Uterus (tissue), 4 donors: Measurements from ENCODE around the gene BRF1. TPM values are rescaled to one million over a fixed set of nuclear protein-coding genes. Genes with fewer than 3 reads are reported as not detected.

Source experiments
- DNase-seq, 2 donors: peaks; one replicate each; pipeline ENCODE4 v3.0.0-alpha.2; 2019 to 2020
- H3K27ac ChIP-seq, 2 donors: fragments of 200-600 bp; sonication (generic); 1 replicate in 1 of 2; 2 replicates in 1 of 2; pipeline ENCODE4 v1.5.1; 2016 to 2018
- H3K27me3 ChIP-seq, 2 donors: fragments of 200-600 bp; sonication (generic); one replicate each; pipeline ENCODE4 v1.5.1; 2018 to 2019; ENCODE audit warnings: control low read depth in 1 of 2
- H3K36me3 ChIP-seq, 2 donors: fragments of 200-600 bp; sonication (generic); one replicate each; pipeline ENCODE4 v1.5.1; 2019; ENCODE audit warnings: control low read depth in 1 of 2
- H3K4me1 ChIP-seq, 2 donors: fragments of 200-600 bp; sonication (generic); one replicate each; pipeline ENCODE4 v1.5.1; 2018 to 2019; ENCODE audit warnings: control low read depth in 1 of 2
- H3K4me3 ChIP-seq, 2 donors: fragments of 200-600 bp; sonication (generic); 1 replicate in 1 of 2; 2 replicates in 1 of 2; pipeline ENCODE4 v1.5.1; 2018 to 2019; ENCODE audit warnings: mild to moderate bottlenecking in 1 of 2
- H3K9me3 ChIP-seq, 2 donors: fragments of 200-600 bp; sonication (generic); one replicate each; pipeline ENCODE4 v1.5.1; 2019; ENCODE audit warnings: control low read depth in 1 of 2
- POLR2A ChIP-seq, 2 donors: fragments of 450-650 bp; IDR thresholded peaks; one replicate each; pipeline ENCODE4 v1.6.1; 2016; ENCODE audit warnings: antibody characterized with exemption in 2 of 2, mild to moderate bottlenecking in 1 of 2, moderate library complexity in 1 of 2
- intact Hi-C: fragments of 100-400 bp; cut with DNase I; formaldehyde crosslinking; loops from one replicate; pipeline ENCODE4 v1.15.1; 2023; ENCODE audit warnings: low total_unique reads
- total RNA-seq, 4 donors: library from RNA; depleted of rRNA in 3 of 4; stranded (reverse); fragments of >200 nt in 3 of 4; gene quantifications; one replicate each; pipeline versions ENCODE4 v1.1.0 to v1.2.4, GENCODE V29; 2014 to 2023
- TF ChIP-seq, protein P1 (sequence below), 4 experiments: fragments of 200-600 bp in 2 of 4; fragments of 450-650 bp in 2 of 4; sonication (generic) in 2 of 4; IDR thresholded peaks; one replicate each; pipeline ENCODE4 v1.5.1; 2016 to 2019; ENCODE audit warnings: antibody characterized with exemption in 4 of 4, mild to moderate bottlenecking in 2 of 4, moderate library complexity in 1 of 4
- donor health status: DM: yes; HTN: yes; CAD: no.

BRF1 gene
- total RNA-seq, 4 donors from 2014 or later = 9.7 to 77.7 (median 61.3) TPM

- Histone ChIP-seq H3K4me1 (no peaks in the 10 kb centered on the region), H3K36me3 (no peaks in the 10 kb centered on the region), H3K9me3 (no peaks in the 10 kb centered on the region), H3K4me3 (no peak overlapping the region), H3K27me3 (no peaks in the 10 kb centered on the region), H3K27ac (no peak overlapping the region)
- TF ChIP-seq POLR2A (IDR thresholded peaks at IDR 0.05) = no peak
- TF ChIP-seq, protein P1, sequence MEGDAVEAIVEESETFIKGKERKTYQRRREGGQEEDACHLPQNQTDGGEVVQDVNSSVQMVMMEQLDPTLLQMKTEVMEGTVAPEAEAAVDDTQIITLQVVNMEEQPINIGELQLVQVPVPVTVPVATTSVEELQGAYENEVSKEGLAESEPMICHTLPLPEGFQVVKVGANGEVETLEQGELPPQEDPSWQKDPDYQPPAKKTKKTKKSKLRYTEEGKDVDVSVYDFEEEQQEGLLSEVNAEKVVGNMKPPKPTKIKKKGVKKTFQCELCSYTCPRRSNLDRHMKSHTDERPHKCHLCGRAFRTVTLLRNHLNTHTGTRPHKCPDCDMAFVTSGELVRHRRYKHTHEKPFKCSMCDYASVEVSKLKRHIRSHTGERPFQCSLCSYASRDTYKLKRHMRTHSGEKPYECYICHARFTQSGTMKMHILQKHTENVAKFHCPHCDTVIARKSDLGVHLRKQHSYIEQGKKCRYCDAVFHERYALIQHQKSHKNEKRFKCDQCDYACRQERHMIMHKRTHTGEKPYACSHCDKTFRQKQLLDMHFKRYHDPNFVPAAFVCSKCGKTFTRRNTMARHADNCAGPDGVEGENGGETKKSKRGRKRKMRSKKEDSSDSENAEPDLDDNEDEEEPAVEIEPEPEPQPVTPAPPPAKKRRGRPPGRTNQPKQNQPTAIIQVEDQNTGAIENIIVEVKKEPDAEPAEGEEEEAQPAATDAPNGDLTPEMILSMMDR (IDR thresholded peaks at IDR 0.05) = no peak
- no peak for DNase-seq
- intact Hi-C loops = no loop called here
Observed at GRCh38 chr14:105267820-105268548, 32.8 kb downstream of the BRF1 start.

- no peaks in the 10 kb centered on the region for H3K9me3 ChIP-seq
- H3K36me3 ChIP-seq = no peaks in the 10 kb centered on the region
- no peak for DNase-seq
- no peaks in the 10 kb centered on the region for H3K27me3 ChIP-seq
- intact Hi-C loops = no loop called here
- no peak for TF ChIP-seq POLR2A (IDR thresholded peaks at IDR 0.05)
- TF ChIP-seq, protein P1 (IDR thresholded peaks at IDR 0.05) = no peak
- no peak overlapping the region for H3K4me3 ChIP-seq
- H3K4me1 ChIP-seq = no peaks in the 10 kb centered on the region
- no peak overlapping the region for H3K27ac ChIP-seq
Observed at GRCh38 chr14:105261781-105262180, 39.0 kb downstream of the BRF1 start.

- DNase-seq = no peak
- Histone ChIP-seq H3K27me3 (no peaks in the 10 kb centered on the region), H3K36me3 (no peaks in the 10 kb centered on the region), H3K4me1 (no peaks in the 10 kb centered on the region), H3K4me3 (no peak overlapping the region), H3K27ac (no peak overlapping the region), H3K9me3 (no peaks in the 10 kb centered on the region)
- intact Hi-C loops = no loop called here
- TF ChIP-seq POLR2A (IDR thresholded peaks at IDR 0.05) = no peak
- TF ChIP-seq, protein P1 (IDR thresholded peaks at IDR 0.05) = no peak
Observed at GRCh38 chr14:105260959-105261358, 39.8 kb downstream of the BRF1 start.

DNA sequence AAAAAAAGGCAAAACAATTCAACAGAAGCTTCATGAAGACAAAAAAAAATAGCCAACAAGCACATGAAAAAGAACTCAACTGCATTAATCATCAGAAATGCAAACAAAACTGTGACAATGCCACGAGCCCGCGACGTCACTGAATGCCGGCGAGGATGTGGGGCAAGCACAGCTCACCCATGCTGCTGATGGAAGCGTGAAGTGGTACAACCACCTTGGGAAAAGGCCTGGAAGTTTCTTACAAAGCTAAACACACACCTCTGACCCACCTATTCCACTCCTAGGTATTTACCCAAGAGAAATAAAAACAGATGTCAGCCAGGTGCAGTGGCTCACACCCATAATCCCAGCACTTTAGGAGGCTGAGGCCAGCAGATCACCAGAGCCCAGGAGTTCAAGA, 42.0 kb downstream of the BRF1 start:
- DNase-seq = no peak
- Histone ChIP-seq H3K27ac (no peak overlapping the region), H3K4me3 (no peak overlapping the region), H3K4me1 (no peaks in the 10 kb centered on the region), H3K36me3 (no peaks in the 10 kb centered on the region), H3K27me3 (no peaks in the 10 kb centered on the region), H3K9me3 (no peaks in the 10 kb centered on the region)
- intact Hi-C loops = no loop called here
- TF ChIP-seq, protein P1 (IDR thresholded peaks at IDR 0.05) = no peak
- no peak for TF ChIP-seq POLR2A (IDR thresholded peaks at IDR 0.05)

GRCh38 chr14:105257464-105257863, 43.3 kb downstream of the BRF1 start:
- DNase-seq = no peak

More at GRCh38 chr14:105257464-105257863, 43.3 kb downstream of the BRF1 start:
- intact Hi-C loops = no loop called here
- Histone ChIP-seq H3K4me1 (no peaks in the 10 kb centered on the region), H3K9me3 (no peaks in the 10 kb centered on the region), H3K36me3 (no peaks in the 10 kb centered on the region), H3K27me3 (no peaks in the 10 kb centered on the region), H3K27ac (no peak overlapping the region), H3K4me3 (no peak overlapping the region)
- no peak for TF ChIP-seq POLR2A (IDR thresholded peaks at IDR 0.05)
- TF ChIP-seq, protein P1 (IDR thresholded peaks at IDR 0.05) = no peak
